SK-N-SH treated with all-trans-retinoic acid at 6 μM for 48 hours (cell line): ENCODE data around the gene SIK3.

ENCODE experiments used
- ATAC-seq: fragments of 200-7000 bp; cut with Tn5 transposase; 3 replicates; pipeline ENCODE4 v1.9.1; 2020; ENCODE audit warnings: mild to moderate bottlenecking, moderate library complexity
- ARNTL ChIP-seq: fragments of 450-650 bp; formaldehyde crosslinking; IDR thresholded peaks from 2 replicates; pipeline ENCODE4 v1.5.0; 2020; ENCODE audit warnings: low read depth, mild to moderate bottlenecking, moderate library complexity, borderline replicate concordance
- BACH2 ChIP-seq: fragments of 250-450 bp; sonication (Bioruptor Pico); IDR thresholded peaks from 2 replicates; pipeline ENCODE4 v1.9.0; 2021; ENCODE audit warnings: mild to moderate bottlenecking, borderline replicate concordance
- CREB5 ChIP-seq: fragments of 250-450 bp; sonication (Bioruptor Pico); IDR thresholded peaks from 2 replicates; pipeline ENCODE4 v1.5.1; 2020; ENCODE audit warnings: low read depth, mild to moderate bottlenecking, moderate library complexity
- CSDC2 ChIP-seq: fragments of 250-450 bp; sonication (Bioruptor Pico); IDR thresholded peaks from 2 replicates; pipeline ENCODE4 v1.5.0; 2020; ENCODE audit warnings: mild to moderate bottlenecking, moderate library complexity
- ESRRG ChIP-seq: fragments of 250-450 bp; sonication (Bioruptor Pico); IDR thresholded peaks from 2 replicates; pipeline ENCODE4 v1.6.1; 2021; ENCODE audit warnings: mild to moderate bottlenecking
- GLIS3 ChIP-seq: fragments of 250-450 bp; sonication (Bioruptor Pico); IDR thresholded peaks from 2 replicates; pipeline ENCODE4 v1.5.0; 2020; ENCODE audit warnings: mild to moderate bottlenecking, moderate library complexity
- ISL1 ChIP-seq: fragments of 250-450 bp; sonication (Bioruptor Pico); IDR thresholded peaks from 2 replicates; pipeline ENCODE4 v2.1.2; 2022; ENCODE audit warnings: mild to moderate bottlenecking, moderate library complexity
- OSR1 ChIP-seq: fragments of 250-450 bp; sonication (Bioruptor Pico); IDR thresholded peaks from 2 replicates; pipeline ENCODE4 v1.8.0; 2022; ENCODE audit warnings: moderate library complexity, mild to moderate bottlenecking, inconsistent platforms
- PATZ1 ChIP-seq: fragments of 250-450 bp; sonication (Bioruptor Pico); IDR thresholded peaks from 2 replicates; pipeline ENCODE4 v1.8.0; 2020; ENCODE audit warnings: mild to moderate bottlenecking, moderate library complexity, borderline replicate concordance
- POU6F1 ChIP-seq: fragments of 250-450 bp; sonication (Bioruptor Pico); IDR thresholded peaks from 2 replicates; pipeline ENCODE4 v1.8.0; 2021; ENCODE audit warnings: low read depth, mild to moderate bottlenecking, moderate library complexity, borderline replicate concordance
- PPARA ChIP-seq: fragments of 250-450 bp; sonication (Bioruptor Pico); IDR thresholded peaks from 2 replicates; pipeline ENCODE4 v1.5.0; 2020; ENCODE audit warnings: mild to moderate bottlenecking, borderline replicate concordance
- RARB ChIP-seq: fragments of 250-450 bp; sonication (Bioruptor Pico); IDR thresholded peaks from 2 replicates; pipeline ENCODE4 v1.8.0; 2021; ENCODE audit warnings: mild to moderate bottlenecking, moderate library complexity
- SNAI2 ChIP-seq: fragments of 250-450 bp; sonication (Bioruptor Pico); IDR thresholded peaks from 2 replicates; pipeline ENCODE4 v1.5.0; 2020; ENCODE audit warnings: mild to moderate bottlenecking, moderate library complexity
- TCF4 ChIP-seq: fragments of 250-450 bp; sonication (Bioruptor Pico); IDR thresholded peaks from 2 replicates; pipeline ENCODE4 v1.8.0; 2021; ENCODE audit warnings: mild to moderate bottlenecking, moderate library complexity, borderline replicate concordance
- TOX ChIP-seq: fragments of 250-450 bp; sonication (Bioruptor Pico); IDR thresholded peaks from 2 replicates; pipeline ENCODE4 v1.8.0; 2021; ENCODE audit warnings: mild to moderate bottlenecking, moderate library complexity, borderline replicate concordance
- TSHZ2 ChIP-seq: fragments of 250-450 bp; sonication (Bioruptor Pico); IDR thresholded peaks from 2 replicates; pipeline ENCODE4 v1.5.0; 2020; ENCODE audit warnings: mild to moderate bottlenecking, moderate library complexity
- ZFP3 ChIP-seq: fragments of 250-450 bp; sonication (Bioruptor Pico); IDR thresholded peaks from 2 replicates; pipeline ENCODE4 v1.5.0; 2020; ENCODE audit warnings: mild to moderate bottlenecking, moderate library complexity
- ZNF565 ChIP-seq: fragments of 450-650 bp; formaldehyde crosslinking; conservative IDR thresholded peaks from 2 replicates; pipeline ENCODE4 v1.5.0; 2020; ENCODE audit warnings: low read depth, mild to moderate bottlenecking, moderate library complexity
- ZNF70 ChIP-seq: fragments of 450-650 bp; formaldehyde crosslinking; IDR thresholded peaks from 2 replicates; pipeline ENCODE4 v1.5.0; 2020; ENCODE audit warnings: mild to moderate bottlenecking, moderate library complexity

Gene SIK3

GRCh38 chr11:117072517-117073461, 25.4 kb downstream of the SIK3 start (continued):
- peak; percentile 33; the same call in 1 of the 2 replicates for TF ChIP-seq POU6F1
- TF ChIP-seq, all 23 proteins: peak for 6

- TF ChIP-seq ZNF565 (CRISPR knock-in tag), result no peak
- no peak for TF ChIP-seq TCF4 (CRISPR knock-in tag)
- no peak for TF ChIP-seq PPARA (CRISPR knock-in tag)
- no peak for TF ChIP-seq ARNTL (CRISPR knock-in tag)
- no peak for TF ChIP-seq TSHZ2
- no peak for TF ChIP-seq POU6F1
- no peak for TF ChIP-seq OSR1 (CRISPR knock-in tag)
- TF ChIP-seq CREB5 (CRISPR knock-in tag), result no peak
- no peak for TF ChIP-seq PATZ1 (CRISPR knock-in tag)
- TF ChIP-seq, all 23 proteins: peak for 0
- peak; percentile 53 for ATAC-seq
Measured at GRCh38 chr11:117071344-117071787, 26.9 kb downstream of the SIK3 start.

- no peak for ATAC-seq
- TF ChIP-seq TCF4 (CRISPR knock-in tag) (no peak), ISL1 (CRISPR knock-in tag) (no peak), TOX (CRISPR knock-in tag) (no peak), RARB (CRISPR knock-in tag) (no peak), CSDC2 (CRISPR knock-in tag) (no peak), ZFP3 (CRISPR knock-in tag) (no peak), ESRRG (no peak), TSHZ2 (no peak), SNAI2 (no peak), GLIS3 (CRISPR knock-in tag) (no peak), OSR1 (CRISPR knock-in tag) (no peak), BACH2 (CRISPR knock-in tag) (no peak), CREB5 (CRISPR knock-in tag) (no peak), ZNF70 (no peak), ARNTL (CRISPR knock-in tag) (no peak)
Measured at GRCh38 chr11:117070016-117070415, 28.2 kb downstream of the SIK3 start.
